WTC11 (cell line): ENCODE results near the gene LMOD3. TPM values are rescaled to one million over a fixed set of nuclear protein-coding genes. Genes with fewer than 3 reads are reported as not detected.

ENCODE experiments used
- ATAC-seq: fragments of 200-7000 bp; cut with Tn5 transposase; 2 replicates; pipeline ENCODE4 v1.10.0; 2021; ENCODE audit warnings: mild to moderate bottlenecking, moderate library complexity
- CTCF ChIA-PET: fragments of 300-600 bp; sonication (Branson Sonifier 250); formaldehyde crosslinking; loops from one replicate; lab custom pipeline; 2021; ENCODE audit warnings: antibody characterized with exemption; lab: Charles Lee
- POLR2A ChIA-PET: fragments of 350-600 bp; sonication (Branson Sonifier 250); formaldehyde crosslinking; loops from one replicate; lab custom pipeline; 2021; ENCODE audit warnings: antibody characterized with exemption; lab: Charles Lee
- DNase-seq: peaks from one replicate; pipeline ENCODE4 v3.0.0; 2021; ENCODE audit warnings: low spot score
- H3K27ac Mint-ChIP-seq: 2 replicates; pipeline ENCODE4 v1.8.0; 2021; ENCODE audit warnings: mixed read lengths
- H3K27me3 Mint-ChIP-seq: 2 replicates; pipeline ENCODE4 v1.8.0; 2021; ENCODE audit warnings: low read depth, mild to moderate bottlenecking, moderate library complexity, mixed read lengths
- H3K36me3 Mint-ChIP-seq: 2 replicates; pipeline ENCODE4 v1.8.0; 2021; ENCODE audit warnings: mixed read lengths
- H3K4me1 Mint-ChIP-seq: 2 replicates; pipeline ENCODE4 v1.8.0; 2022; ENCODE audit warnings: mixed read lengths
- H3K4me3 Mint-ChIP-seq: 2 replicates; pipeline ENCODE4 v1.8.0; 2021; ENCODE audit warnings: mild to moderate bottlenecking, moderate library complexity, mixed read lengths
- H3K9me3 Mint-ChIP-seq: 2 replicates; pipeline ENCODE4 v1.8.0; 2021; ENCODE audit warnings: mixed read lengths
- ATF2 ChIP-seq: sonication (generic); formaldehyde crosslinking; IDR thresholded peaks from 2 replicates; pipeline ENCODE4 v1.8.1; 2022; ENCODE audit warnings: low read depth, missing genetic modification reagents, borderline replicate concordance
- ATF3 ChIP-seq: sonication (generic); formaldehyde crosslinking; conservative IDR thresholded peaks from 2 replicates; pipeline ENCODE4 v1.8.1; 2022; ENCODE audit warnings: mild to moderate bottlenecking, missing genetic modification reagents
- CDX4 ChIP-seq: fragments of 250-450 bp; sonication (Bioruptor Pico); IDR thresholded peaks from 2 replicates; pipeline ENCODE4 v1.9.0; 2021; ENCODE audit warnings: moderate library complexity, mild to moderate bottlenecking, inconsistent platforms, borderline replicate concordance
- CTCF ChIP-seq: fragments of 200-600 bp; IDR thresholded peaks from 2 replicates; pipeline ENCODE4 v1.8.0; 2022; ENCODE audit warnings: antibody characterized with exemption
- E2F4 ChIP-seq: sonication (generic); formaldehyde crosslinking; IDR thresholded peaks from 2 replicates; pipeline ENCODE4 v1.8.1; 2022; ENCODE audit warnings: low read depth, mild to moderate bottlenecking, moderate library complexity, missing genetic modification reagents, borderline replicate concordance
- ELF4 ChIP-seq: sonication (generic); formaldehyde crosslinking; IDR thresholded peaks from 2 replicates; pipeline ENCODE4 v1.8.1; 2022; ENCODE audit warnings: low read depth, mild to moderate bottlenecking, moderate library complexity, missing genetic modification reagents
- FOXJ3 ChIP-seq: sonication (generic); formaldehyde crosslinking; IDR thresholded peaks from 2 replicates; pipeline ENCODE4 v1.9.0; 2021; ENCODE audit warnings: missing genetic modification reagents, mild to moderate bottlenecking, borderline replicate concordance
- JAZF1 ChIP-seq: fragments of 250-450 bp; sonication (Bioruptor Pico); IDR thresholded peaks from 2 replicates; pipeline ENCODE4 v1.9.0; 2021; ENCODE audit warnings: moderate library complexity, mild to moderate bottlenecking, inconsistent platforms
- KAT7 ChIP-seq: sonication (generic); formaldehyde crosslinking; IDR thresholded peaks from 2 replicates; pipeline ENCODE4 v1.8.1; 2023; ENCODE audit warnings: missing genetic modification reagents, mild to moderate bottlenecking, borderline replicate concordance
- NR3C1 ChIP-seq: sonication (generic); formaldehyde crosslinking; conservative IDR thresholded peaks from 2 replicates; pipeline ENCODE4 v1.8.1; 2023; ENCODE audit warnings: low read depth, mild to moderate bottlenecking, missing genetic modification reagents
- SP1 ChIP-seq: sonication (generic); formaldehyde crosslinking; conservative IDR thresholded peaks from 2 replicates; pipeline ENCODE4 v1.8.1; 2022; ENCODE audit warnings: missing genetic modification reagents
- TCF7 ChIP-seq: sonication (generic); formaldehyde crosslinking; IDR thresholded peaks from 2 replicates; pipeline ENCODE4 v1.8.0; 2022; ENCODE audit warnings: mild to moderate bottlenecking, low read depth, missing genetic modification reagents, moderate library complexity
- USF1 ChIP-seq: sonication (generic); formaldehyde crosslinking; IDR thresholded peaks from 2 replicates; pipeline ENCODE4 v1.8.0; 2022; ENCODE audit warnings: mild to moderate bottlenecking, missing genetic modification reagents
- ZNF121 ChIP-seq: sonication (generic); formaldehyde crosslinking; IDR thresholded peaks from 2 replicates; pipeline ENCODE4 v1.8.0; 2023; ENCODE audit warnings: missing genetic modification reagents
- ZNF138 ChIP-seq: sonication (generic); formaldehyde crosslinking; conservative IDR thresholded peaks from 2 replicates; pipeline ENCODE4 v1.8.1; 2022; ENCODE audit warnings: mild to moderate bottlenecking, moderate library complexity, missing genetic modification reagents
- ZNF416 ChIP-seq: fragments of 250-450 bp; sonication (Bioruptor Pico); IDR thresholded peaks from 2 replicates; pipeline ENCODE4 v1.9.0; 2021; ENCODE audit warnings: mild to moderate bottlenecking, inconsistent platforms
- ZNF423 ChIP-seq: fragments of 250-450 bp; sonication (Bioruptor Pico); IDR thresholded peaks from 2 replicates; pipeline ENCODE4 v2.1.2; 2022; ENCODE audit warnings: mild to moderate bottlenecking, moderate library complexity
- ZNF671 ChIP-seq: fragments of 250-450 bp; sonication (Bioruptor Pico); IDR thresholded peaks from 2 replicates; pipeline ENCODE4 v1.8.0; 2021; ENCODE audit warnings: mild to moderate bottlenecking
- ZSCAN18 ChIP-seq: fragments of 250-450 bp; sonication (Bioruptor Pico); IDR thresholded peaks from 2 replicates; pipeline ENCODE4 v2.1.2; 2022; ENCODE audit warnings: mild to moderate bottlenecking, moderate library complexity
- total RNA-seq: library from RNA; stranded (reverse); gene quantifications from 3 replicates; pipeline ENCODE4 v1.2.3, GENCODE V29; 2021

LMOD3 gene
- total RNA-seq, 1 experiment from 2014 or later: not detected

GRCh38 chr3:69080233-69080920 lies 42.0 kb downstream of the LMOD3 start, which contains the start of gene UBA3:
UBA3 (minus strand) TSS chr3:69080365; CDS start chr3:69080353, 12 bp downstream.
- Mint-ChIP-seq H3K4me1 (peaks cover 45% of the 10 kb centered on the region), H3K27ac (peak within 1 kb of the TSS; percentile 74), H3K4me3 (peak within 1 kb of the TSS; percentile 87), H3K9me3 (no peaks in the 10 kb centered on the region), H3K27me3 (no peaks in the 10 kb centered on the region), H3K36me3 (peaks cover 5% of the 10 kb centered on the region)
- no peak for TF ChIP-seq ATF2 (CRISPR knock-in tag)
- no peak for TF ChIP-seq ATF3 (CRISPR knock-in tag)
- TF ChIP-seq FOXJ3: no peak
- no peak for TF ChIP-seq ZSCAN18 (CRISPR knock-in tag)
- 0 out of 2 replicates have a peak, but pooled peaks have one; percentile 50 for TF ChIP-seq SP1 (CRISPR knock-in tag)
- ChIA-PET POLR2A (no interaction called here), CTCF (no interaction called here)
- DNase-seq: peak; percentile 88
- ATAC-seq: peak; percentile 85

GRCh38 chr3:69079269-69080159 lies 42.9 kb downstream of the LMOD3 start:
- no peaks in the 10 kb centered on the region for H3K27me3 Mint-ChIP-seq
- ChIA-PET CTCF (no interaction called here), POLR2A (interaction anchor here (0.8 kb wide), 1 partner anchor 66 kb away, joined by 3 read pairs; the partner anchor contains the start of gene EOGT)
- no peaks in the 10 kb centered on the region for H3K9me3 Mint-ChIP-seq
- TF ChIP-seq ZNF423 (CRISPR knock-in tag) (peak; percentile 48), KAT7 (0 out of 2 replicates have a peak, but pooled peaks have one; percentile 30), ATF3 (CRISPR knock-in tag) (no peak)
- H3K4me3 Mint-ChIP-seq: peak overlapping the region; percentile 87
- H3K4me1 Mint-ChIP-seq: peaks cover 43% of the 10 kb centered on the region
- H3K27ac Mint-ChIP-seq: peak overlapping the region; percentile 74
- peak; percentile 36 for ATAC-seq
- H3K36me3 Mint-ChIP-seq: peaks cover 5% of the 10 kb centered on the region
- peak; percentile 21 for DNase-seq

GRCh38 chr3:69072928-69073327 lies 49.5 kb downstream of the LMOD3 start:
- Mint-ChIP-seq H3K4me1 (0 out of 2 replicates have a peak, but pooled peaks cover 3% of the 10 kb centered on the region), H3K4me3 (no peak overlapping the region), H3K9me3 (no peaks in the 10 kb centered on the region), H3K36me3 (peaks cover 27% of the 10 kb centered on the region), H3K27me3 (no peaks in the 10 kb centered on the region), H3K27ac (no peak overlapping the region)
- ChIA-PET POLR2A (no interaction called here), CTCF (no interaction called here)
- ATAC-seq: no peak
- no peak for DNase-seq
- TF ChIP-seq CTCF: no peak
- TF ChIP-seq USF1 (CRISPR knock-in tag): no peak
- no peak for TF ChIP-seq ZNF138 (CRISPR knock-in tag)
- no peak for TF ChIP-seq ZNF671
- TF ChIP-seq E2F4: no peak
- no peak for TF ChIP-seq NR3C1
- no peak for TF ChIP-seq ZSCAN18 (CRISPR knock-in tag)
- TF ChIP-seq ZNF416 (CRISPR knock-in tag): no peak
- TF ChIP-seq ELF4 (CRISPR knock-in tag): no peak
- no peak for TF ChIP-seq ZNF121
- TF ChIP-seq TCF7 (CRISPR knock-in tag): no peak
- TF ChIP-seq CDX4 (CRISPR knock-in tag): no peak
- no peak for TF ChIP-seq JAZF1 (CRISPR knock-in tag)
